A549 treated with Hydrocortisone at 1 μM for 4 hours (cell line): ENCODE results near the gene OCRL. TPM values are rescaled to one million over a fixed set of nuclear protein-coding genes. Genes with fewer than 3 reads are reported as not detected.

Experiments
- total RNA-seq: library from RNA; stranded (reverse); fragments of 200-300 nt; extraction: Qiagen RNA extraction; gene quantifications from 5 replicates; pipeline ENCODE4 v1.2.3, GENCODE V29; 2022

Gene OCRL
- 18.9 to 29.8 TPM (median 24.8 TPM) in 5 replicates for total RNA-seq

GRCh38 chrX:129540068-129540653 is at the start of gene OCRL:
TSS of gene OCRL (plus strand) at chrX:129540259. CDS start at chrX:129540440, 181 bp downstream.

GRCh38 chrX:129523079-129523911 is 16.8 kb upstream of the OCRL start, which contains the start of gene SMARCA1:
TSS of gene SMARCA1 (minus strand) at chrX:129523490. CDS start at chrX:129523370, 120 bp downstream.

Other genes with a start within 250 kb of the OCRL start
- gene SMARCA1, start 16.8 kb upstream of the OCRL start, total RNA-seq = 31.8 to 61.7 TPM (median 45.1 TPM) in 5 replicates
- gene APLN, start 114.7 kb downstream of the OCRL start, total RNA-seq = 0.82 to 1.1 TPM (median 0.85 TPM) in 5 replicates
- gene XPNPEP2, start 198.7 kb downstream of the OCRL start, total RNA-seq = not detected in 5 replicates
- not detected in 5 replicates for gene SASH3, start 239.7 kb downstream of the OCRL start, total RNA-seq